Activated CD8-positive, alpha-beta memory T cell treated with anti-CD3 and anti-CD28 coated beads, Interleukin-2, amount 50 U/mL, for 1 hour (primary cell): ENCODE measurements around the gene NPIPA1.
"Not testable (repeated sequence)": the region's sequence is repeated elsewhere in the genome, so short reads cannot be mapped to it uniquely, and the experiment has no call there.

Experiments used
- DNase-seq: peaks from one replicate; pipeline ENCODE4 v3.0.0-alpha.2; 2020; ENCODE audit errors: extremely low read depth

The NPIPA1 gene

GRCh38 chr16:14937143-14937542 is at the start of gene NPIPA1:
NPIPA1 (plus strand) TSS chr16:14937443; CDS start chr16:14937443, 0 bp downstream.
- DNase-seq = not testable (repeated sequence)

GRCh38 chr16:14892111-14892510 is 45.1 kb upstream of the NPIPA1 start:
- DNase-seq = not testable (repeated sequence)

GRCh38 chr16:14895382-14895781 is 41.9 kb upstream of the NPIPA1 start:
- DNase-seq = not testable (repeated sequence)

- not testable (repeated sequence) for DNase-seq
Measured at GRCh38 chr16:14896023-14896422, 41.2 kb upstream of the NPIPA1 start.

GRCh38 chr16:14897006-14897664 is 40.1 kb upstream of the NPIPA1 start:
- not testable (repeated sequence) for DNase-seq

- DNase-seq = not testable (repeated sequence)
Measured at GRCh38 chr16:14898162-14898561, 39.1 kb upstream of the NPIPA1 start.

GRCh38 chr16:14903191-14903957 is 33.9 kb upstream of the NPIPA1 start:
- DNase-seq = not testable (repeated sequence)

- not testable (repeated sequence) for DNase-seq
Measured at GRCh38 chr16:14909744-14910143, 27.5 kb upstream of the NPIPA1 start.

- DNase-seq = not testable (repeated sequence)
Measured at GRCh38 chr16:14910833-14911629, 26.2 kb upstream of the NPIPA1 start.

GRCh38 chr16:14911954-14912353 is 25.3 kb upstream of the NPIPA1 start:
- DNase-seq = not testable (repeated sequence)

- DNase-seq = not testable (repeated sequence)
Measured at GRCh38 chr16:14912588-14912987, 24.7 kb upstream of the NPIPA1 start.

GRCh38 chr16:14918504-14918903 is 18.7 kb upstream of the NPIPA1 start:
- not testable (repeated sequence) for DNase-seq

GRCh38 chr16:14919837-14920600 is 17.2 kb upstream of the NPIPA1 start:
- not testable (repeated sequence) for DNase-seq

GRCh38 chr16:14922285-14922684 is 15.0 kb upstream of the NPIPA1 start:
- not testable (repeated sequence) for DNase-seq

- DNase-seq = not testable (repeated sequence)
Measured at GRCh38 chr16:14922968-14923367, 14.3 kb upstream of the NPIPA1 start.

GRCh38 chr16:14923394-14924088 is 13.7 kb upstream of the NPIPA1 start:
- DNase-seq = not testable (repeated sequence)

GRCh38 chr16:14924359-14924758 is 12.9 kb upstream of the NPIPA1 start:
- DNase-seq = not testable (repeated sequence)

GRCh38 chr16:14924982-14925381 is 12.3 kb upstream of the NPIPA1 start:
- not testable (repeated sequence) for DNase-seq

GRCh38 chr16:14928064-14928714 is 9.1 kb upstream of the NPIPA1 start:
- DNase-seq = not testable (repeated sequence)

GRCh38 chr16:14929176-14929575 is 8.1 kb upstream of the NPIPA1 start:
- DNase-seq = not testable (repeated sequence)
